Sigmoid colon (tissue), 4 donors: ENCODE data around the gene SWAP70.

Experiments
- EP300 ChIP-seq, 4 donors: sonication (generic); formaldehyde crosslinking; IDR thresholded peaks; one replicate each; pipeline ENCODE4 v1.6.1; 2017; ENCODE audit warnings: antibody characterized with exemption in 4 of 4
- POLR2A ChIP-seq, 2 donors: fragments of 450-650 bp; IDR thresholded peaks; one replicate each; pipeline ENCODE4 v1.6.1; 2016; ENCODE audit warnings: antibody characterized with exemption in 2 of 2, mild to moderate bottlenecking in 2 of 2, moderate library complexity in 2 of 2
- POLR2AphosphoS5 ChIP-seq, 4 donors: sonication (generic); formaldehyde crosslinking; IDR thresholded peaks; one replicate each; pipeline ENCODE4 v1.6.1; 2017; ENCODE audit warnings: antibody characterized with exemption in 4 of 4
- TF ChIP-seq, protein P1 (sequence below), 4 experiments: fragments of 450-650 bp in 3 of 4; fragments of 200-600 bp in 1 of 4; IDR thresholded peaks; one replicate each; pipeline ENCODE4 v1.5.1; 2016 to 2019; ENCODE audit warnings: antibody characterized with exemption in 4 of 4, mild to moderate bottlenecking in 3 of 4, moderate library complexity in 2 of 4

GRCh38 chr11:9710852-9711251, 47.0 kb downstream of the SWAP70 start:
- TF ChIP-seq POLR2A (IDR thresholded peaks at IDR 0.05) = no peak
- TF ChIP-seq, protein P1, sequence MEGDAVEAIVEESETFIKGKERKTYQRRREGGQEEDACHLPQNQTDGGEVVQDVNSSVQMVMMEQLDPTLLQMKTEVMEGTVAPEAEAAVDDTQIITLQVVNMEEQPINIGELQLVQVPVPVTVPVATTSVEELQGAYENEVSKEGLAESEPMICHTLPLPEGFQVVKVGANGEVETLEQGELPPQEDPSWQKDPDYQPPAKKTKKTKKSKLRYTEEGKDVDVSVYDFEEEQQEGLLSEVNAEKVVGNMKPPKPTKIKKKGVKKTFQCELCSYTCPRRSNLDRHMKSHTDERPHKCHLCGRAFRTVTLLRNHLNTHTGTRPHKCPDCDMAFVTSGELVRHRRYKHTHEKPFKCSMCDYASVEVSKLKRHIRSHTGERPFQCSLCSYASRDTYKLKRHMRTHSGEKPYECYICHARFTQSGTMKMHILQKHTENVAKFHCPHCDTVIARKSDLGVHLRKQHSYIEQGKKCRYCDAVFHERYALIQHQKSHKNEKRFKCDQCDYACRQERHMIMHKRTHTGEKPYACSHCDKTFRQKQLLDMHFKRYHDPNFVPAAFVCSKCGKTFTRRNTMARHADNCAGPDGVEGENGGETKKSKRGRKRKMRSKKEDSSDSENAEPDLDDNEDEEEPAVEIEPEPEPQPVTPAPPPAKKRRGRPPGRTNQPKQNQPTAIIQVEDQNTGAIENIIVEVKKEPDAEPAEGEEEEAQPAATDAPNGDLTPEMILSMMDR (IDR thresholded peaks at IDR 0.05) = no peak
- TF ChIP-seq EP300 (IDR thresholded peaks at IDR 0.05) = no peak
- TF ChIP-seq POLR2AphosphoS5 (IDR thresholded peaks at IDR 0.05) = no peak
